ENCODE measurements around the gene RBBP5. TPM values are rescaled to one million over a fixed set of nuclear protein-coding genes. Genes with fewer than 3 reads are reported as not detected.

RBBP5 gene
- total RNA-seq, 1 experiment from 2014 or later, result 24.5 TPM

GRCh38 chr1:205111354-205111753 is 10.4 kb downstream of the RBBP5 start:
- BruUV-seq (replicated peaks), result no TSS peak
- intact Hi-C loops (cut with micrococcal nuclease), result no loop called here
- RAD21 ChIA-PET (ENCODE audit: low non-redundant PET in 1 of 2, low total read pairs in 2 of 2, uncharacterized antibody in 2 of 2, unreplicated experiment in 2 of 2), result no interaction called here
- ATAC-seq, result no peak
- Histone ChIP-seq H3K27ac (ENCODE audit: low read depth, low read length) (no peak overlapping the region), H4K20me1 (ENCODE audit: insufficient read depth) (no peaks in the 10 kb centered on the region), H3K4me2 (ENCODE audit: low read length) (no peak overlapping the region), H3K4me3 (replicated peaks in 1 of 2; ENCODE audit: low read depth in 1 of 2, low read length in 2 of 2) (no peak overlapping the region), H3K79me2 (ENCODE audit: insufficient read depth, low read length) (peaks cover 50% of the 10 kb centered on the region), H3K4me1 (ENCODE audit: control insufficient read depth in 1 of 2, insufficient read depth in 2 of 2, low read length in 2 of 2) (no peaks in the 10 kb centered on the region), H3K27me3 (ENCODE audit: insufficient read depth, low read length) (no peaks in the 10 kb centered on the region), H3K36me3 (ENCODE audit: control insufficient read depth in 1 of 2, insufficient read depth in 2 of 2, low read length in 2 of 2) (peaks cover 16 to 29% of the 10 kb centered on the region in 2 experiments; a peak in 3 of 4 replicates), H3K9me2 (ENCODE audit: insufficient read depth) (no peaks in the 10 kb centered on the region), H3K9ac (ENCODE audit: low read length) (no peak overlapping the region), H3K9me3 (ENCODE audit: control insufficient read depth in 1 of 2, insufficient read depth in 1 of 2, low read depth in 1 of 2, low read length in 2 of 2) (no peaks in the 10 kb centered on the region), H2AFZ (ENCODE audit: low read depth, low read length, poor library complexity, severe bottlenecking) (no peak overlapping the region)
- CTCF ChIA-PET, result no interaction called here
- POLR2A ChIA-PET, result interaction anchor here (1.2 kb wide), 1 partner anchor 10 kb away, joined by 3 read pairs; no protein-coding TSS in a partner anchor
- no peak for DNase-seq (ENCODE audit: low read depth, low spot score)
- TF ChIP-seq SP1 (IDR thresholded peaks at IDR 0.05; ENCODE audit: low read depth) (no peak), ZNF274 (IDR thresholded peaks at IDR 0.05; ENCODE audit: low read depth, low read length) (no peak)

GRCh38 chr1:205109711-205110110 is 12.1 kb downstream of the RBBP5 start:
- intact Hi-C loops (cut with micrococcal nuclease), result no loop called here
- H3K27ac ChIP-seq (ENCODE audit: low read depth, low read length), result no peak overlapping the region
- TF ChIP-seq EZH2 (IDR thresholded peaks at IDR 0.05) (no peak), MAX (IDR thresholded peaks at IDR 0.05) (no peak), TCF7L2 (IDR thresholded peaks at IDR 0.05; ENCODE audit: borderline replicate concordance, extremely low read depth, insufficient read depth, insufficient read length) (no peak), SRF (IDR thresholded peaks at IDR 0.05; ENCODE audit: low read depth) (no peak), POLR2AphosphoS5 (IDR thresholded peaks at IDR 0.05; ENCODE audit: low read depth, low read length) (no peak), ZNF274 (IDR thresholded peaks at IDR 0.05; ENCODE audit: low read depth, low read length) (no peak), ELF1 (IDR thresholded peaks at IDR 0.05; ENCODE audit: borderline replicate concordance, low read depth) (no peak), CEBPB (IDR thresholded peaks at IDR 0.05; ENCODE audit: low read depth) (no peak), REST (IDR thresholded peaks at IDR 0.05; ENCODE audit: low read depth) (no peak), SIN3A (IDR thresholded peaks at IDR 0.05; ENCODE audit: low read depth) (no peak), EGR1 (IDR thresholded peaks at IDR 0.05; ENCODE audit: low read depth) (no peak), ZBTB33 (IDR thresholded peaks at IDR 0.05; ENCODE audit: extremely low read depth, insufficient replicate concordance, low read length) (no peak), RAD21 (IDR thresholded peaks at IDR 0.05; ENCODE audit: low read depth) (no peak)
- no peak overlapping the region for H3K4me3 ChIP-seq (replicated peaks in 1 of 2; ENCODE audit: low read depth in 1 of 2, low read length in 2 of 2)
- no TSS peak for BruUV-seq (replicated peaks)
- H3K4me2 ChIP-seq (ENCODE audit: low read length), result no peak overlapping the region
- H3K27me3 ChIP-seq (ENCODE audit: insufficient read depth, low read length), result no peaks in the 10 kb centered on the region
- ChIA-PET RAD21 (ENCODE audit: low non-redundant PET in 1 of 2, low total read pairs in 2 of 2, uncharacterized antibody in 2 of 2, unreplicated experiment in 2 of 2) (no interaction called here), POLR2A (interaction anchor here (1.3 kb wide), 1 partner anchor 8 kb away, joined by 3 read pairs; no protein-coding TSS in a partner anchor), CTCF (interaction anchor here (1.1 to 1.4 kb wide), 3 partner anchors 12 to 48 kb away, joined by 3 to 6 read pairs (median 4); partner anchors contain the start of gene RBBP5)
- H3K4me1 ChIP-seq (ENCODE audit: control insufficient read depth in 1 of 2, insufficient read depth in 2 of 2, low read length in 2 of 2), result no peaks in the 10 kb centered on the region
- ATAC-seq (no peak), DNase-seq (ENCODE audit: low read depth, low spot score) (no peak)
- no peaks in the 10 kb centered on the region for H3K9me2 ChIP-seq (ENCODE audit: insufficient read depth)
- H4K20me1 ChIP-seq (ENCODE audit: insufficient read depth), result no peaks in the 10 kb centered on the region
- no peak overlapping the region for H3K9ac ChIP-seq (ENCODE audit: low read length)
- peaks cover 52% of the 10 kb centered on the region for H3K79me2 ChIP-seq (ENCODE audit: insufficient read depth, low read length)
- H3K36me3 ChIP-seq (ENCODE audit: control insufficient read depth in 1 of 2, insufficient read depth in 2 of 2, low read length in 2 of 2), result peaks cover 23 to 31% of the 10 kb centered on the region in 2 experiments; a peak in 3 of 4 replicates
- H3K9me3 ChIP-seq (ENCODE audit: control insufficient read depth in 1 of 2, insufficient read depth in 1 of 2, low read depth in 1 of 2, low read length in 2 of 2), result no peaks in the 10 kb centered on the region
- no peak overlapping the region for H2AFZ ChIP-seq (ENCODE audit: low read depth, low read length, poor library complexity, severe bottlenecking)

All from HCT116 (cell line).